ENCODE results near the gene LAIR1.
A peak's percentile ranks its signal among the peaks of the same experiment; 100 is the strongest.
"Not testable (repeated sequence)": the region's sequence is repeated elsewhere in the genome, so short reads cannot be mapped to it uniquely, and the experiment has no call there.

LAIR1 gene

DNA sequence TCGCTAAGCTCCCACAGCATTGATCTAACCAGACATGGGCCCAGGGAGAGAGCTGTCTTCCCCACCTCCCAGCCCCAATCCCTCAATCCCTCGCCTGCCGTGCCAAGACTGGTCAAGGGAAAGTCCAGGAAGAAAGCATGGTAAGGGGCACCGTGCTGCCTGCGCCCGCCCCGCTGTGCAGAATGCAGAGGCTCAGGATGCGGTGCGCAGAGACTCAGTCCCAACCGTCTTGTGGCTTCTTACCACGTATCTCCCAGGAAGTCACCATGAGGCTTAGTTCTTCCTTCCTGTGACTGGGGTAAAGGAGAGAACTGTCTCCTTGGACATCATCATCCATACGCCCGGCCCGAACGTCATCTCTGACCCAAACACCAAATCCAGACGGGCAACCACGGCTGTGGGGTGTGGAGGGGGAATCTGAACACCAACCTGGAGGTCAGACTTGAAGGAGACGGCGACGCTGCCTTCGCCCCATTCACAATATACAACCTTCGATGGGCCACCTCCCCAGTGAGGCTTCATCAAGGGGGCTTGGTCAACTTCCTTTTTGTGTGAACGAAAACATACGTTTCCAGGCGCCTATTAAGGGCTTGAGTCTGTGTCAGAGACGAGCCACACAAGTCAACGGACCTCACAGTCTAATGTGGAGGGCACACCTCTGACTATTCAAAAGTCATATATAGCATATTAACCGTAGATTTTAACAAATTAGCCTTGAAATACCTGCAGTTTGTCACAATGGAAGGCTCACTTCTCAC lies 10.6 kb upstream of the LAIR1 start:
- DNase-seq, result peak in 1 of 2 donors; percentile 37

DNA sequence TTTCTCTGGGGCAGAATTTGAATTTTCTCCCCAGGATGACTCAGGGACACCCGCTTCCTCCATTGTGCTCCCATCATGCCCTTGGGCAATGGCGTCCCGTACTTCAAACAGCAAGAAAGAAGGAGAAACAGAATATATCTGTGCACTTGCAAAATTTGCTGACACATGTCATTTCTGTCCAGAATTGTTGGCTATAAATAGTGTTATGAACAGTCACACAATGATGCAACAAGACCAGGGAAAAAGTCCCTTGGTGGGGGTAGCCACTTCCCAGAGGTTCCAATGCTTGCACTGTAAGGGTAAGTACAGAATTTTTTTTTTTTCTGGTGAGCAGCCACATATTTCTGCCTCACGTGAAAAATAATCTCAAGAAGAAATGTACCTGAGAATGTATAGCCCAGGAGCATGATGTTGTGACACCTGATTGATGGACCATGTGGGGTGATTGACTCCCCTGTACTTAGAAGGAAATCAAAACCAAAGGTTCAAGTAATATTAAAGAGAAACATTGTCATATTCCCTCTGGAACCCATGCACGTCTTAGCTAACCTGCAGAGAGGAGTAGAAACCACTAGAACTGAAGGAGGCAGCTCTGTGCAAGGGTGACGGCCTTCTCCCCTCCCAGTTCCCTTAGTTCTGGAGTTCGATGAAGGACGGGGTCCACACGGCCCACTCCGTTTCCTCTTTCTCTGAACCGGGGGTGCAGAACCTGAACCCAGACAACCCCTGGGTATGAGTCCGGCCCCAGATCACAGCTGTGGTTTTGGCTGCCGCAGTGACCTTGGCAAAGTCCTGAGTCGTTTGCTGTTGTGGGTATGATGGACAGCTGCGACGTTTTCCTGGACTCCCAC lies 9.3 kb upstream of the LAIR1 start:
- DNase-seq, result peak in 1 of 2 donors; percentile 74

GRCh38 chr19:54371453-54371852 lies 6.7 kb upstream of the LAIR1 start:
- not testable (repeated sequence) for DNase-seq

GRCh38 chr19:54370434-54370796 lies 5.7 kb upstream of the LAIR1 start:
- DNase-seq, result peak; percentile 52 to 63

- not testable (repeated sequence) for DNase-seq
These were observed 5.1 kb upstream of the LAIR1 start for GRCh38 chr19:54369688-54370433.

GRCh38 chr19:54369082-54369687 lies 4.5 kb upstream of the LAIR1 start:
- DNase-seq, result no peak

DNA sequence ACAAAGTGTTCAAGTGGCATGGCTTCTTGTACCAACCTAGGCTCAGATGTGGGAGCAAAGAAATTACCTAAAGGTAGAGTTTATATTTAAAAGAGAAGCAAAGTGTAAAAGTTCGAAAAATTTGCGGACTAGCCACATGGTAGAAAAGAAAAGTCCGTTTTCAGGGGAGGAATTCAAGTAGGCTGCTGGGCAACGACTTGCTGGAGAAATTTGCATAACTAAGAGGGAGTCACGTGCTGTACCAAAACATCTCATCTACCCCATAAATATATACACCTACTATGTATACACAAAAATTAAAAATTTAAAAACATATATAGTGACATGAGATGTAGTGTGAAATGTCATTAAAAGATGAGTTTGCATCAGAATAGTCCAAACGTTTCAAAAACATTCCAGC lies 2.1 kb upstream of the LAIR1 start:
- DNase-seq, result no peak

- not testable (repeated sequence) for DNase-seq
These were observed 1.1 kb upstream of the LAIR1 start for GRCh38 chr19:54365798-54366197.

DNA sequence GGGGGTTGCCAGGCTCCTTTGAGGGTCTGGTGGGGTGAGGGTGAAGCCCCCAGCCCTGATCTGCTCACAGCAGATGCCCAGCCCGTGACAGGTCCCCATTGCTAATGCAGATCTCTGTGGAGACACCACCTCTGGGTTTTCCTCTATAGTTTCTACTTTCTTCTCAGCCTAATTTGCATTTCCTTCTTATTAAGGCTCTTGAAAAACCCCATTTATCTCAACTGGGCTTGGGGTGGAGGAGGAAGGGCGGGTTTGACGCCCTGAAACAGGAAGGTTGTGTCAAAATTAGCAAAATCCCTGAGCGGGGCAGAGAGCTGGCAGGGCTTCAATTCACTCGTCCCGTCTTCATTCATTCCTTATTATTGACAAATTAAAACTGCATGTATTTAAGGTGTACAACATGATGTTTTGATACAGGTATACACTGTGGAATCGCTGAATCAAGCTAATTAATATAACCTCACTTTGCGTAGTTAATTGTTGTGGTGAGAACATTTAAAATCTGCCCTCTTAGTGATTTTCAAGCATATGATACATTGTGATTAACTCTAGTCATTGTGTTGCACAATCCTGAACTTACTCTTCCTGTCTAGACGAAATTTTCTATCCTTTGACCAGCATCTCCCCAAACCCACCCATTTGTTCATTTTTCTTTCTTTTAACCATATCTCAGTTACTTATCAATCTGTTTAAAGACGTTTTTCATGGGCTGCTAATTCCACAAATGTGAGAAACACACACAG lies 2.9 kb downstream of the LAIR1 start:
- not testable (repeated sequence) for DNase-seq

- peak; percentile 78 to 82 for DNase-seq
These were observed 5.4 kb downstream of the LAIR1 start for GRCh38 chr19:54359149-54359820.

DNA sequence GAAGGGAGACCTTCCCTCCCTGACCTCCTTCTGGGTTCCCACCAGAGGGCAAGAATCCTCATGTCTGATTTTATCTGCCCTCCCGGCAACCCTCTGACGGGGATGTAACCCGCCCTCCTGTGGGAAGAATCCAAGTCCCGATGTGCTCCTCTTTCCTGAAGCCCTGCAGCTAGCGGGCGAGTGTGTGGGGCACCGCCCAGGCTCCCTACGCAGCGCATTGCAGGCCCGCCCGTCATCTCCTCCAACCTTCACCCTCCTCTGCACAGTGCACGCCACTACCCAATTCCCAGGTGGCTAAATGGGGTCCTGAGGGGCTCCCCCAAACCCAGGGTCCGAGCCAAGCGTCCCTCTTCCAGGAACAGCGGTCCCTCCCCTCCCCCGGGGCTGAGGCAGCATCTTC lies 7.3 kb downstream of the LAIR1 start:
- no peak for DNase-seq

GRCh38 chr19:54356444-54357056 lies 8.2 kb downstream of the LAIR1 start:
- DNase-seq, result no peak

GRCh38 chr19:54355675-54356074 lies 9.1 kb downstream of the LAIR1 start:
- no peak for DNase-seq

DNA sequence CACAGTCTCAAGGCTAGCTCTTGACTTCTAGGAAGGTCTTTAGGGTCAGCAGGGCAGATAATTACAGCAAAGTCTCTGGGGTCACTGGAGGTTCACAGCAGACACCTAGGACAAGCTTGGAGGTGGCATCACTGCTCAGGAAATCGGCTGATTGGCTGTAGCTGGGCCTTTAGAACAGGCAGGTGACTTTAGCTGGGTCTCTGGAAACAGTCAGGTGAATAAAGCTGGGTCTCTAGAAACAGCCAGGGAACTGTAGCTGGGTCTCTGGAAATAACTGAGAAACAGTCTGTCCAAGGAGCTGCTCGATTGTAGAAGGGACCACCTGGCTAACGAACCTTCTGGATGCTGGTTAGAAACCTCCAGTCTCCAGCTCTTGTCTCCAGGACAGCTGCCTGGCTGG lies 10.0 kb downstream of the LAIR1 start:
- no peak for DNase-seq

DNA sequence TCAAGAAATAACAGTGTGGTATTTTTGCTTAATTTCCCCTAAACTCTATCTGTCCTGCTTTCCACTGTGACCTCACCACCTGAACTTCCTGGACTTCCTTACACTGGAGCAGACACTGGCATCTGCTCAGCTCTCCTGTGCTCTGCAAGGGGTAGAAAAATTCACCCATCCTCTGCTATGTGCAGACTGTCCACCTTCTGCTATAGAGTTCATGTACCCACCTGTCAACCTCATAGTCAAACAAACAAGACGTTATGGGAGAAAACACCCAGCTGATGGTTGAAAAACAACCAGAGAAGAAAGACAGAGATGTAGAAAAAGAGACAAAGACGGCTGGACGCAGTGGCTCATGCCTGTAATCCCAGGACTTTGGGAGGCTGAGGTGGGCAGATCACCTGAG lies 12.2 kb downstream of the LAIR1 start:
- no peak for DNase-seq

DNA sequence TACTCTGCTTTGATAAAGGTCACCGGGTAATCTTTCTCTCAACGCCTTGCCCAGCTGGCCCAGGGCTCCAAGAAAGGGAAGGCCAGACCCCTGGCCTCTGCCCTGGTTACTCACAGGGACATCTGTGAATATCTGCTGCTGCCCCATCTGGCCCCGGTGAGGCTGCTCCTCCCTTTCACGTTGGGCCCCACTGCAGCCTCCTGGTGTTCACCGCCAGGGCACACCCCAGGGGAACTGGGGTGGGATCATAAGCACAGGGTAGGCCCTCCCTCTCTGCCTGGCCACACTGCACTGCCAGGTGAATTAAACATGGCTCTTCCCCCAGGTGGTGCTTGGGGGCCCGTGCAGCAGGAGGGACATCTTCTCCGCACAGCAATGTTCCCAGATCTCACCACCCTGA lies 12.7 kb downstream of the LAIR1 start:
- DNase-seq, result no peak

DNA sequence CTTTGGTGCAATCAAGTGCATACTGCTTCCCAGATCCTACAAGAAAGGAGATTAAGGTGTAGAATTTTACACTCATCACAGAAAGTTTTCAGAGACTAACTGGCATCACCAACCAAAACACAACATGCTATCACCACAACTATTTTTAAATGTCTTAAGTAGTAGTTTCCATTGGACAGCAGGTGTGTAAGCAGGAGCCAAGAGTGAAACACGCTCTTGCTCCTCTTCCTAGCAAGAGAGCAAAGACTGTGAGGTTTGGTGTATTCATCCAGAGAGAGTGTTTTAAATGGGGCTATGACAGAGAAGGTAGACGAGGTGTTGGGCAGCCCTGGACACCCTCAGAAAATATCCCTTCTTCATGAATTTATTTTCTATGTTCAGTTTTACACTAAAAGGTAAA lies 13.3 kb downstream of the LAIR1 start:
- no peak for DNase-seq

- DNase-seq, result peak in 1 of 2 donors; percentile 37
These were observed 18.8 kb downstream of the LAIR1 start for GRCh38 chr19:54345938-54346386.

- DNase-seq, result no peak
These were observed 20.9 kb downstream of the LAIR1 start for GRCh38 chr19:54343868-54344267.

- no peak for DNase-seq
These were observed 23.4 kb downstream of the LAIR1 start for GRCh38 chr19:54341295-54341694.

Measured in CD4-positive, alpha-beta T cell treated with Interferon alpha-2 for 1 hour (primary cell).